GM18502 (cell line): ENCODE results near the gene CBL.

ENCODE experiments used
- ATAC-seq: cut with Tn5 transposase; IDR thresholded peaks from one replicate; pipeline ENCODE4 v1.9.1; 2021; ENCODE audit warnings: mild to moderate bottlenecking; ENCODE audit not compliant: unreplicated experiment, poor library complexity

CBL gene

DNA sequence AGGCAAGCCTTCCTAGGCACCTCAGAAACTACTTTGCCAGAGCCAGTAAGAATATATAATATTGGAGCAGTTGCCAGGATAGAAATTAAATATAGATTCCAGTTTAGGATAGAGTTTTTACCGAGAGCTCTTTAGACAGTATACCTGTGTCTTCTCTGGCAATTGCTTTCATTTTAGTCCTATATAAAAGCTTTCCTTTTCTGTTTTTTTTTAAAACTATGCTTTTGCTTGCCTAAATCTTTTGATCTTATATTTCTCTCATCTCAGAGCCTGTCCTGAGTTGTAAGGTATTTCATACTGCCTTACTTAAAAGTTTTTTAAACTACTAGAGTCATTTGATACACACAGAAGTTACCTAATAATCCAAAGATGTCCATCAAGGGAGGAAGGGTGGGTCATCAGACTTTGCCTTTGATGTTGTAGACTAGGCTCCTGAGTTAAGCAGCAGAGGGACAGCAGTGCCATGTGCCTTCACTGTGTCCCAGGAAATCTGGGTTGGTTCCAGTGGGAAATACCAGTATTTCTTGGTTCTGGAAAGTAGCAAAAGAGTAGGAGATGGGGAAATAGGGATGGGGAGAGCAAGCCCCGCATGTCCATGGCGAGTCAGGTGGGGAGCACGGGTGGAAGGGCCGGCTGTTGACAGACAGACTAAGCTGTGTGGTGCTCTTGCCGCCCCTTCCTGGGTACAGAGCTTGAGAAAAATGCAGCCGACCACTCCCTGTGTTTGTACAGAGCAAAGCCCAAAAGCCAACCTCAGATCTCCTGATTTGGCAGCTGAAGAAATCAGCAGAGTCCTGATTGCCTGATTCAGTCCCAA lies 99.6 kb downstream of the CBL start:
- no peak for ATAC-seq

DNA sequence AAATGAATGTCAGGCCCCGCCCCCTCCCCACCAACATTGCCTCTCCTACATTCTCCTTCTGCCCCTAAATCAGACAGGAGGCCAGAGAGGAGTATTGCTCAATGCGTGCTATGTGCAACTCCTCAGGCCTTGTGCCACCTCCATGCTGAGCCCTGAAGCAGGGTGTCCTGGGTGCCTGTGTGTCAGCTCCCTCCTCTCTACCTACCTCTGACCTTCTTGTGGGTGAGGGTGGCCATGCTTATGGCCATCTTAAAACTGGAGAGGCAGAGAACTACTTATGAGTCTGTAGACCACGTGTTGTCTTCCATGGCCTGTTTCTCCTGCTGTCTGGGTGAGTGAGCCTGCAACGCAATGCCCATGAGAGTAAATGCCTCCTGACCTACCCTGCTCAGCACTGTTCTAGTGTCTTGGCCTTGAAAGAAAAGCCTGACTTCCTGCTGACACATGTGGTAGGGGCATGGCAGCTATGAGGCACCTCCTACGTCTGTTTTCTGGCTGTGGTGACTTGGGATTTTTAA lies 100.3 kb downstream of the CBL start:
- no peak for ATAC-seq

- ATAC-seq: no peak
Observed at GRCh38 chr11:119307219-119307618, 101.1 kb downstream of the CBL start.

DNA sequence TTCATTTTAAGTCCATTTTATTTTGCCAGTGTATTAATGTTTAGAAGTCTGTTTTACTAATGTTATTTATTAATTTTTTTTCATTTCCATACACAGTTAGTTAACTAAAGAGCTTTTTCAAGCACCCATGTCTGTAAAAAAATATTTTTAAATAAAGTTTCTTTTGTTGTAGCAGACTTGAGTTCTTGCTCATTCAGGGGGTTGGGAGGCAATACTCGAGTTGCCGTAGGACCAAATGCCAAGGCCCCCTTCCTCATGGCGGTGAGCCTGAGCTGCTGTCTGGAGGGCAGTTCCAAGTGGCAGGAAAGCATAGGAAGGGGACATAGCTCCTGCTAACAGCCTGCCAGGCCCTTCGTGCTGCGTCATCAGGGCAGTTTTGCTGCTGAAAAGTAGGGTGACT lies 101.8 kb downstream of the CBL start:
- ATAC-seq: no peak

- no peak for ATAC-seq
Observed at GRCh38 chr11:119309411-119309810, 103.3 kb downstream of the CBL start.

DNA sequence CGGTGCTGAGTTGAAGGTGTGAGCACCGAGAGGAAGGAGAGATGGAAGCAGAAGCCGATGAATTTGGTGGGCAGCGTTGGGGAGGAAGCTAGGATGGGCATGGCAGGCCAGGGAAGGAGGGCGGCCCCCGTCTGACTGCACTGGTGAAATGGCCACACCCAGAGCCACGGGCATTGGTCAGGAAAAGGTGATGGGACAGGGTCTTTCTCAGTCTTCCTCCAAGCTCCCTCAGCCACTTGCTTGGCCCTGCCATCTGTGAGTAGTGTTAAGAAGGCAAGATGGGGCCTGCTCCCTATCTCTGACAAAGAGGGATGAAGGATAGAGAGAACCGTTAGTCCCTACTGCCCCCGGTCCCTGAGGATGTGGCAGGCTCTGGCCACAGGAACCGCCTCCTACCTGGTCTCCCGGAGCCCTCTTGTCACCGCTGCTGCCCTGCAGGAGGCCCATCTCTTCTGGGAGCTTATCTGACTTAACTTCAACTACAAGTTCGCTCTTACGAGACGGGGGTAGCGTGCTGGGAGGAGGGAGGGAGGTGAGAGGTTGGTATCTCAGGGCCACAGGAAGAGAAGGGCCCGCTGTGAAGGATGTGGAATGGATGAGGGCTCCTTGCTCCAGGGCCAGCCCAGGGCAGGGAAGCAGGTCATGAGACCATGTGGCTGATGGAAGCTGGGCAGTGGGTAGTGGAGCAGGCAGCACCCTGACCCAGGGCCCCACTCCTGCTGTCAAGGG lies 104.0 kb downstream of the CBL start:
- no peak for ATAC-seq

DNA sequence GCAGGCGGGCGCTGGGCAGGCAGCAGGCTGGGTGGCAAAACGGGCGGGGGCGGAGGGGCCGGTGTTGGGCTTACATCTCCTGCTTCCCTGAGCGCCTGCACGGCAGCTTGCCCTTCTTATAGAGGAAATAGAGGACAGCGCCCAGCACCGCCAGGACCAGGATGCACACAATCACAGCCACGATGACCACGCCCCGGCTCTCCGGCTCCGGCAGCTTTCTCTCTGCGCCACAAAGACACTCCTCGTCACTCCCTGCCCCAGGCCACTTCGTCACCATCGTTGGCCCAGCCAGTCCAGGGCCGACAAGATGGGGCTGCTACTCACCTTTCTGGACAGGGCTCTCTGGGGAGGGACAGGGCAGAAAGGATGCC lies 104.5 kb downstream of the CBL start:
- no peak for ATAC-seq

DNA sequence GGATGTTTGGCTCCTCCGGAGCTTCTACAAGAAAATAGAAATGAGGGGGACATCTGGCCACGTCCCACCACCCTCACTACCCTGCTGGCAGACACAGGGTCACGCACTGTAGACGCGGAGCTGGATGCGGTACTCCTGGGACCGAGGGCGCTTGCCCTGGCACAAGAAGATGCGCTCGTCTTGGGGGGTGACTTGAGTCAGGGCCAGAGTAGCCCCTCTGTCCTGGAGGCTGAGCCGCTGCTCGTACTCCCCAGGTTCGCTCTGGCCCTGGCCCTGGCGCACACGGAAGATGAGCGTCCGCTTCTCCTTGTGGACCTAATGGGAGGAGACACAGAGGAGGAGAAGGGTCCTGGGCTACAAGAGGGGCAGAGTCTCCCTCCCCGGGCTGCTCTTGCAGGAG lies 108.6 kb downstream of the CBL start:
- ATAC-seq: no peak

DNA sequence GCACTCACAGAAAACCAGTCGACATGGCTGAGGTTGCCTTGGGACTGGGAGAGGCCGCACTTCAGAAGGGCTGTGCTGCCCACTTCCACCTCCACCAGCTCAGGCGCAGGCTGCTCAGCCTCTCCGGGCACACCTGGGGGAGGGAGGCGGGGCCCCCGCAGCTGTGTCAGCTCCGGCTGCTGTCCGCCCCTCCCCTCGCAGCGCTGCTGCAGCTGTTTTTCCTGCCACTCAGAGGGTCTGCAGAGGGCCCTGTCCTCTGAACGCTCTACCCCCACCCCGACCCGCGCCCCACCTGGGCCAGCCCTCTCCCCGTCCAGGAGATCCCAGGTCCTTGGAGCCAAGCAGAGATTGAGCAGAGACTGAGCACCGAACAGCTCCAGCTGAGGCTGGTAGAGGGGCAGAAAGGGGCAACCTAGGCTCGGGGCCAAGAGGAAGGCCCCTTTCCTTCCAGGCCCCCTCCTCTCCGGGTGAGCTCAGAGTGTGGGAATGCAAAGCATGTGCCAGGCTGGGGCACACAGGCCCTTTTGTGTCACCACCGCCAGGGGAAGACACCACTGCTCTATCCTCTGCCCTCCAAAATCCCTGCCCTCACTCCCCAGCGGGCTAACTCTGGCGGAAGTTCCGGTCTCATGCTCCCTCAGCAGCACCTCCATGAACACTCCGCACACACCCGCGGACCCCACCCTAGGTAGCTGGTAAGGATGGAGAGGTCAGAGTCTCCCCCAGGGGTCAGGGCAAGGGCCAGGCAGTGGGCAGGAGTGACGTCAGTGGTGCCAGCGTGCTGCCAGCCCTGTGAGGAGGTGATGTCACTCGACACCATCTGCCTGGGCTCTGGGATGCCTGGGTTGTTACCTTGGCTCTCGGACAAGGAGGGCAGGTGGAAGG lies 109.2 kb downstream of the CBL start:
- ATAC-seq: peak; percentile 40

GRCh38 chr11:119316016-119316728 lies 110.0 kb downstream of the CBL start:
- no peak for ATAC-seq

DNA sequence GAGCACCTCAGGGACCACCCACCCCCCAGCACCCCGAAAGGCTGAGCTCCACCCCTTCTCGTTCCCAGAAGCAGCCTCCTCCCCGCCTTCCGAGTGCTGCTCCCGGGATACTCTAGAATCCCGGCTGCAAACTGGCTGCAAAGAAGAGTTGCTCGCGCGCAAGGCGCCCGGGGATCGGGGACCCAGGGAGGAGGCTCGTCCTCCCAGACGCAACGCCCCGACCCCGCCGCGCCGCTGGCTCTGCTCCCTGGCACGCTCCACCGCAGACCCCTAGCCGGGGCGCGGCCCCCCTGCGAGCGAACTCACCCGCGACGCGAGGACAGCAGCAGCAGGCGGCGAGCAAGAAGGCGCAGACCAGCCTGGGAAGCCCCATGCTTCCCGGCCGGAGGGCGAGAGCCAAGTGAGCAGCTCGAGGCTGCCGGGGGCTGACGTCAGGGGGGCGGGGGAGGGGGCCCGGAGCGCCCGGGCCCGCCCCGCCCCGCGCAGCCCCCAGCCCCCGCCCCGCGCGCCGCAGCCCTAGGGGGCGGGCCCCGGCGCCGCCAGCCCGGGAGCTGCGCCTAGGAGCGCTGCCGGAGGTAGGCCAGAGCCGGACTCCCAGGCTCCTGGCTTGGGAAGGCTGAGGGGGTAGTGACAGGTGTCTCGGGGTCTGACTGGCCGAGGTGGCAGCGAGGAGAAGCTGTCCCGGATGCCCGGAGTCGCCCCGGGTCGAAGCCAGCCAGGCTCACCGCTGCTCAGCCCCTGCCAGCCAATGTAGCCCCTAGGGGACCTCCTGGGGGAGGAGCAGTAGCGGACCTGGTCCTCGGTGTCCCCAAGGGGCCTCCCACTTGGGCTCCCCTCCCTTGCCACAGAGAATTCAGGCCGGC lies 110.8 kb downstream of the CBL start, which contains the start of gene MCAM:
Gene MCAM (minus strand): TSS at position 402 of the 863 bp plus-strand sequence. CDS start 29 bp downstream, at position 373.
- ATAC-seq: no peak

DNA sequence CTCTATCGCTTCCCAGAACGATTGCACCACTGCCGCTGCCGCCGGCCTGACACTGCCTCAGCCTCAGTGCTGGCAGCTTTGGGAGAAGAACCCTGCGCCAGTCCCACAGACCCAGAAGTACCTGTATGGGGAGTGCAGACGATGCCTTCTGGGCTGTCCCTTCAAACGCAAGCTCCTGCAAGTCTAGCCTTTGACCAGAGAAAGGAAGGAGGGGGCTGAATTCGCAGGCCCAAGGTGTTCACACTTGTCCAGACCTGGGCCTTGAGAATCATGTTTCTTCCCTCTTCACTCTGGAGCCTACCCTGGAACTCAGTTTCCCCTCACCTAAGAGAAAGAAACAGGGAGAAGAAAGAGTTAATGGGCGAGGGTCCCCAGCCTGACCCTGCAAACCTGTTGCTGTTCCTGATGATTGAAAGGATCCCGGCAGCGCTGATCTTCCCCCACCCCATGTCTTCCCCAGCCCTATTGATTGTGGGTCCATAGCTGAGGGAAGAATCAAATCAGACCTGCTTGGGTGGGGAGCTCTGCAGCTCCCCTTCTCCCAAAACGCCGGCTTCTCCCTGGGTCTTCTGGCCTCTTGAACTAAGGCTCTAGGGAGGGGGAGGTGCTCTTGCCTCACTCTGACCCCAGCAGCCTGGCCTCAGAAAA lies 111.6 kb downstream of the CBL start:
- ATAC-seq: no peak

DNA sequence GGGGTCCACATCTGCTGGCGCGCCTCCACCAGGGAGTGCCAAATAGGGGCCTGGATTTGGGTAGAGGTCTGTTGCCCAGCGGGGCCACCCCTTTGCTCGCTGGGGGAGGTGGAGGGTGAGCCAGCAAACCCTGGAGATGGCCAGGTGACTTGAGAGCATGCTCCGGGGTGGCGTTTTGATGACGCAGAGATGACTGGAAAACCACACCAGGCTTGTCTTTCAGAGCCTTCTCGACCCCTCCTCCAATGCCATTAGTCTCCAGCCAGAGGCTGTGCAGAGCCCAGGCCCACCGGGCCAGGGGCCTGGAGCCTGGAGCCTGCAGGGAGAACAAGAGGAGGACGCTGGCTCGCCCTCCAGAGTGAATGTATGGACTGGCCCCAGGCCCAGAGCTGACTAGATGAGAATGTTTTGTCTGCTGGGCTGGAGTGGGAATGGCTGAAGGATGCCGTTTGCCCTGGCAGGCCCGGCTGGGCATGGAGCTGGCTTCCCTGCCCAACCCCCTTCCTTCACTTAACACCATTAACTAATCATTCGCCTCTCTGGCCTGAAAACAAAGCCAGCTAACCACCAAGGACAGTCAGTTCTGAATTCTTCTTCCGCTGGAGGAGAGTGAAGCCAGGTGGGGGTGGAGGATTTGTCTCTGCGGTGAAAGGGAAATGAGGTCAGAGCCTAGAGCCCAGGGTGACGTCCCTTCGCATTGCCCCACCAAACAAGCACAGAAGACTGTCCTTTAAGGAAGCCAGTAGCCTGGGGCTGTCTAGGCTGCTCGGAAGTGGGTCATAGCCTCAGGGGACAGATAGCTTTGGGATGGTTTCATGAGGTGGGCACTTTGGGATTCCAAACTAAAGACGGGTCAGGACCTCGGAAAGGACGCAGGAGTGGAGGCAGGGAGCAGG lies 112.3 kb downstream of the CBL start:
- ATAC-seq: no peak

- ATAC-seq: no peak
Observed at GRCh38 chr11:119319136-119319699, 113.1 kb downstream of the CBL start.

- ATAC-seq: no peak
Observed at GRCh38 chr11:119319700-119320239, 113.6 kb downstream of the CBL start.

DNA sequence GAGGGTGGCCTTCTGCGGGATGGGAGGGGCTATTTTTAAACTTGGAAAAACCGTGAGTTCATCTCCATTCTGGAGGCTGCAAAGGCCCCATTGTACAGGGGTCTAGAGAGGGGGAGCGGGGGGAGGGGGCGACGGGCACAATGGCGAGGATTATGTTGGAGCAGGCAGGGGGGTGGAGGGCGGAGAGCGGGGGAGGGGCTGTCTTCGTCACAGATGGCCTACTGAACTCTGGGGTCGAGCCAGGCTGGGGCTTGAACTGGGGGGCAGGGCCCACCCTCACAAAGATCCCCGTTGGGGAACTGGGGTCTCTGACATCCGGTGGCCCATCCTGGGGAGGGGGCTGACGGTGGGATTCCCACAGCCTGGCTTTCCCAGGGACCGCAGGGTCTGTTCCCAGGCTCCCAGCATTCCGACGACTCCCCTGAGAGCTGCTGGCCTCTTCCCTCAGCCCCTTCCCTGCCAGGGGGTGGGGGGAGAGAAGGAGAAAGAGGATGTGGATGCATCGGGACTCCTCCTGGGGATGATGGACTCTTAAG lies 114.2 kb downstream of the CBL start:
- ATAC-seq: no peak
